Thyroid gland (tissue), 4 donors: ENCODE measurements around the gene TSPAN17. TPM values are rescaled to one million over a fixed set of nuclear protein-coding genes. Genes with fewer than 3 reads are reported as not detected.

ENCODE experiments used
- DNase-seq, 2 donors: peaks; one replicate each; pipeline ENCODE4 v3.0.0-alpha.2; 2019
- H3K27ac ChIP-seq, 3 donors: fragments of 200-600 bp; sonication (generic); 1 replicate in 2 of 3; 2 replicates in 1 of 3; pipeline ENCODE4 v1.5.1; 2016 to 2019; ENCODE audit warnings: mild to moderate bottlenecking in 1 of 3, moderate library complexity in 1 of 3
- H3K27me3 ChIP-seq: fragments of 200-600 bp; sonication (generic); one replicate; pipeline ENCODE4 v1.5.1; 2019
- H3K36me3 ChIP-seq, 2 donors: fragments of 200-600 bp; sonication (generic); one replicate each; pipeline ENCODE4 v1.5.1; 2016 to 2019
- H3K4me1 ChIP-seq, 2 donors: fragments of 200-600 bp; sonication (generic); one replicate each; pipeline ENCODE4 v1.5.1; 2017 to 2019
- H3K4me3 ChIP-seq, 3 donors: fragments of 200-600 bp; sonication (generic); replicated peaks in 1 of 3; 1 replicate in 2 of 3; 2 replicates in 1 of 3; pipeline ENCODE4 v1.5.1; 2016; ENCODE audit warnings: mild to moderate bottlenecking in 1 of 3
- H3K9me3 ChIP-seq: fragments of 200-600 bp; sonication (generic); one replicate; pipeline ENCODE4 v1.5.1; 2017
- CTCF ChIP-seq, 6 experiments: fragments of 200-600 bp in 3 of 6; fragments of 450-650 bp in 3 of 6; sonication (generic) in 3 of 6; IDR thresholded peaks; one replicate each; pipeline ENCODE4 v1.5.1; 2016 to 2019; ENCODE audit warnings: antibody characterized with exemption in 6 of 6, mild to moderate bottlenecking in 2 of 6, inconsistent platforms in 1 of 6, moderate library complexity in 1 of 6
- POLR2A ChIP-seq, 2 donors: fragments of 450-650 bp; IDR thresholded peaks; one replicate each; pipeline ENCODE4 v1.6.1; 2017; ENCODE audit warnings: antibody characterized with exemption in 2 of 2, mild to moderate bottlenecking in 2 of 2, moderate library complexity in 1 of 2
- WGBS, 2 donors: methylation state at CpG; one replicate each; pipeline ENCODE4 v1.1.5; 2017; 5-methylcytosine and 5-hydroxymethylcytosine counted together
- intact Hi-C: fragments of 100-400 bp; cut with DNase I; formaldehyde crosslinking; loops from one replicate; pipeline ENCODE4 v1.15.1; 2023
- total RNA-seq, 4 donors: library from RNA; depleted of rRNA; stranded (reverse); fragments of >200 nt; gene quantifications; one replicate each; pipeline ENCODE4 v1.2.3, GENCODE V29; 2016

Gene TSPAN17
- total RNA-seq, 4 donors from 2014 or later: 18.9 to 24.7 (median 21.0) TPM

GRCh38 chr5:176652136-176652535 is 4.9 kb downstream of the TSPAN17 start:
- Histone ChIP-seq H3K36me3 (peaks cover 6 to 7% of the 10 kb centered on the region in 2 donors), H3K9me3 (no peaks in the 10 kb centered on the region), H3K27ac (no peak overlapping the region), H3K27me3 (no peaks in the 10 kb centered on the region), H3K4me1 (peaks cover 9 to 13% of the 10 kb centered on the region in 2 donors), H3K4me3 (no peak overlapping the region)
- no peak for DNase-seq
- 69 to 83% methylated on average over 8 of the region's 8 CpGs for WGBS, 2 donors
- intact Hi-C loops: no loop called here
- no peak for TF ChIP-seq CTCF (IDR thresholded peaks at IDR 0.05)
- no peak for TF ChIP-seq POLR2A (IDR thresholded peaks at IDR 0.05)

- Histone ChIP-seq H3K4me1 (peaks cover under 1 to 4% of the 10 kb centered on the region in 2 donors), H3K27ac (no peak overlapping the region), H3K27me3 (no peaks in the 10 kb centered on the region), H3K36me3 (peaks cover 8 to 9% of the 10 kb centered on the region in 2 donors), H3K9me3 (no peaks in the 10 kb centered on the region), H3K4me3 (no peak overlapping the region)
- 86 to 92% methylated on average over 15 to 18 of the region's 18 CpGs for WGBS, 2 donors
- DNase-seq: no peak
- TF ChIP-seq POLR2A (IDR thresholded peaks at IDR 0.05) (no peak), CTCF (IDR thresholded peaks at IDR 0.05) (no peak)
- intact Hi-C loops: no loop called here
Measured at GRCh38 chr5:176653401-176654385, 6.4 kb downstream of the TSPAN17 start.

DNA sequence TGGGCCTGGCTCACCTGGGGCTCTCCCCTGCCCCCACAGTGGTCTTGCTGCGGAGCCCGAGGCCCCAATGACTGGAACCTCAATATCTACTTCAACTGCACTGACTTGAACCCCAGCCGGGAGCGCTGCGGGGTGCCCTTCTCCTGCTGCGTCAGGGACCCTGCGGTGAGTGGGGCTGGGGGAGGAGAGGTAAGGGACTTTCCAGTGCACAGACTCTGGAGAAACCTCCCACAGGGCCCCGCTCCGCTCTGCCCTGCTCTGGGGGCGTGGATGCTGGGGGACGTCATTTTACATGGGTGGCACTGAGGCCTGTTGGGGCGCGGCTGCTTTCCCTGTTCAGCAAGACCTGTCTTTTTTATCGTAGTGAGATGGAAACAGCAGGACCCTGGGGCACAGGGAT is 7.6 kb downstream of the TSPAN17 start:
- DNase-seq: no peak
- H3K9me3 ChIP-seq: no peaks in the 10 kb centered on the region
- H3K36me3 ChIP-seq: peaks cover 8 to 9% of the 10 kb centered on the region in 2 donors
- H3K4me3 ChIP-seq: no peak overlapping the region
- no peak overlapping the region for H3K27ac ChIP-seq
- WGBS, 2 donors: 90 to 98% methylated on average over 12 to 13 of the region's 14 CpGs
- intact Hi-C loops: loop anchor here (5.0 kb wide), 1 partner anchor 238 kb away; the partner anchor contains the start of gene CLTB
- no peaks in the 10 kb centered on the region for H3K4me1 ChIP-seq
- no peaks in the 10 kb centered on the region for H3K27me3 ChIP-seq
- TF ChIP-seq CTCF (IDR thresholded peaks at IDR 0.05): no peak
- no peak for TF ChIP-seq POLR2A (IDR thresholded peaks at IDR 0.05)

DNA sequence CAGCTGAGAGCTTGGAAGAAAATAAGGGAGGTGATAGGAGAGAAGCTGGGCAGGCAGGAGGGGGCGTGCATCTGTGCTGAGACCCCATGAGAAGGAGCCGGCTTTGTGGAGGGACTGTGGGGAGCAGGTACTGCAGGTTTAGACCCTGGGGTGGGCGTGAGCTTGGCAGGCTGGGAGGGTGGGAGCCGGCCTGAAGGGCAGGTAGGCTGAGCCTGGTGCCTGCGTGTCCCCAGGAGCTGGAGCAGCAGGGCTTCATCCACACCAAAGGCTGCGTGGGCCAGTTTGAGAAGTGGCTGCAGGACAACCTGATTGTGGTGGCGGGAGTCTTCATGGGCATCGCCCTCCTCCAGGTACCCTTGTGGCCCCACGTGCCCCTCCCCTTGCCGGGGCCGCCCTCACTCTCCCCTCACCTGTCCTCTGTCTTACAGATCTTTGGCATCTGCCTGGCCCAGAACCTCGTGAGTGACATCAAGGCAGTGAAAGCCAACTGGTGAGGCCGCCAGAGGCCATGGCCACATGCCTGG is 9.2 kb downstream of the TSPAN17 start:
- Histone ChIP-seq H3K9me3 (no peaks in the 10 kb centered on the region), H3K27ac (no peak overlapping the region), H3K4me1 (peaks cover 0 to 5% of the 10 kb centered on the region in 2 donors), H3K27me3 (no peaks in the 10 kb centered on the region), H3K4me3 (no peak overlapping the region), H3K36me3 (peaks cover 8 to 9% of the 10 kb centered on the region in 2 donors)
- DNase-seq: no peak
- TF ChIP-seq CTCF (IDR thresholded peaks at IDR 0.05): no peak
- 92 to 93% methylated on average over 11 to 13 of the region's 13 CpGs for WGBS, 2 donors
- intact Hi-C loops: loop anchor here (5.0 kb wide), 1 partner anchor 239 kb away; the partner anchor contains the start of gene CLTB
